Activated CD4-positive, alpha-beta T cell treated with anti-CD3 and anti-CD28 coated beads, Interleukin-2, amount 10 ng/mL, durations not matched to agents 24 days and 14 days (primary cell): ENCODE results near the gene RAD51B. TPM values are rescaled to one million over a fixed set of nuclear protein-coding genes. Genes with fewer than 3 reads are reported as not detected.

Source experiments
- DNase-seq: peaks from one replicate; pipeline ENCODE4 v3.0.0; 2022
- H3K27ac Mint-ChIP-seq: one replicate; pipeline ENCODE4 v1.8.0; 2022; ENCODE audit warnings: mild to moderate bottlenecking, mixed read lengths
- H3K27me3 Mint-ChIP-seq: one replicate; pipeline ENCODE4 v1.8.0; 2022; ENCODE audit warnings: mixed read lengths
- H3K36me3 Mint-ChIP-seq: one replicate; pipeline ENCODE4 v1.8.0; 2022; ENCODE audit warnings: low read depth, mild to moderate bottlenecking, mixed read lengths
- H3K4me1 Mint-ChIP-seq: one replicate; pipeline ENCODE4 v1.8.0; 2021; ENCODE audit warnings: mixed read lengths
- H3K4me3 Mint-ChIP-seq: one replicate; pipeline ENCODE4 v1.8.0; 2022; ENCODE audit warnings: mild to moderate bottlenecking, moderate library complexity, mixed read lengths
- H3K9me3 Mint-ChIP-seq: one replicate; pipeline ENCODE4 v1.8.0; 2021; ENCODE audit warnings: mixed read lengths
- intact Hi-C: fragments of 100-400 bp; cut with micrococcal nuclease; formaldehyde crosslinking; loops from one replicate; pipeline ENCODE4 v1.15.1; 2023
- total RNA-seq: library from RNA; stranded (reverse); gene quantifications from 2 replicates; pipeline ENCODE4 v1.2.3, GENCODE V29; 2022

Gene RAD51B
- total RNA-seq, 1 donor from 2014 or later, result 29.3 TPM

DNA sequence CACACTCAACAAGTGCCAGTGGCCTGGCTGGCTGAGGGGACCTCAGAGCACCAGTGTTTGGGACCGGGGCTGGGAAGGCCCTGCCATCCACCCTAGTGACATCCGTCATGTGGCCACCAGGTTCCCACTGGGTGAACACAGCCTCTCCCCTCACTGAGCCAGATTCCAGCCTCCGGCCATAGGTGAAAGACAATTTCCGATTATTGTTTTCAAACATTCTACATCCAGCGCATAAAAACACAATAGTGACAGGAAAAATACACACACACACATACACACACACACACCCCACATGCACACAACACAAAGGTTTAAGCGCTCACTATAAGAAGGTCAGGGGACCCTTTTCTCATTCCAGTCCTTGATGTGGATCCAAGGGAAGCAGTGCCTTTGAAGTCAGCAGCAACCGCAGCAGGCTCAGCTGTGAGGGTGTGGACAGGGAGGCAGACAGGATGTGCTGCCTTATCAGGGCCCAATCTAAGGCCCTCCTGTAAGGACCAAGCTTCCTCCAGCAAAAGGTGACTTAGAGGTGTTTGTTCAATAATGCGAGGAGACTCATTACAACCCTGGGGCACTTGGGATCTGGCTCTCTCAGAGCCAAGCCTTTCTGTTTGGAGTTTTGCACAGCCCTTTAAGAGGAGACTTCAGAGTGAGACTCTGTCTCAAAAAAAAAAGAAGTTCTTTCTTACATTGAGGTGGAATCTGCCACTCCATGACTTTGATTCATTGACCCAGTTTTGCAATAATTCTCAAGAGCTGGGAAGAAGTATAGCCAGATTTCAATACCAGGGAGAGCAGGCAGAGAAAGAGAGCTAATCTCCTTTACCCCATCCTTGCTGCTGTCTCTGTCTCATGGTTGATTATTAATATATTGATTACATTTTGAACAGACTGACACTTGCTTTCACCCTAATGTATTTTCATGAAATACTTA, 745.5 kb downstream of the RAD51B start:
- Mint-ChIP-seq H3K27me3 (no peaks in the 10 kb centered on the region), H3K9me3 (no peaks in the 10 kb centered on the region), H3K4me3 (no peak overlapping the region), H3K27ac (no peak overlapping the region), H3K4me1 (peaks cover 17% of the 10 kb centered on the region), H3K36me3 (no peaks in the 10 kb centered on the region)
- intact Hi-C loops, result no loop called here
- DNase-seq, result peak; percentile 68

GRCh38 chr14:68566075-68566474, 746.5 kb downstream of the RAD51B start:
- no peaks in the 10 kb centered on the region for H3K36me3 Mint-ChIP-seq
- H3K9me3 Mint-ChIP-seq, result no peaks in the 10 kb centered on the region
- H3K27ac Mint-ChIP-seq, result no peak overlapping the region
- peaks cover 17% of the 10 kb centered on the region for H3K4me1 Mint-ChIP-seq
- intact Hi-C loops, result no loop called here
- H3K4me3 Mint-ChIP-seq, result no peak overlapping the region
- no peak for DNase-seq
- no peaks in the 10 kb centered on the region for H3K27me3 Mint-ChIP-seq

GRCh38 chr14:68568907-68569897, 749.6 kb downstream of the RAD51B start:
- H3K27me3 Mint-ChIP-seq, result no peaks in the 10 kb centered on the region
- H3K9me3 Mint-ChIP-seq, result no peaks in the 10 kb centered on the region
- H3K36me3 Mint-ChIP-seq, result no peaks in the 10 kb centered on the region
- no peak overlapping the region for H3K27ac Mint-ChIP-seq
- DNase-seq, result no peak
- H3K4me1 Mint-ChIP-seq, result peaks cover 12% of the 10 kb centered on the region
- intact Hi-C loops, result no loop called here
- no peak overlapping the region for H3K4me3 Mint-ChIP-seq

- intact Hi-C loops, result no loop called here
- H3K4me1 Mint-ChIP-seq, result peaks cover 8% of the 10 kb centered on the region
- no peaks in the 10 kb centered on the region for H3K27me3 Mint-ChIP-seq
- no peak overlapping the region for H3K4me3 Mint-ChIP-seq
- H3K36me3 Mint-ChIP-seq, result no peaks in the 10 kb centered on the region
- H3K27ac Mint-ChIP-seq, result no peak overlapping the region
- H3K9me3 Mint-ChIP-seq, result no peaks in the 10 kb centered on the region
- DNase-seq, result no peak
Measured at GRCh38 chr14:68569970-68570409, 750.4 kb downstream of the RAD51B start.

DNA sequence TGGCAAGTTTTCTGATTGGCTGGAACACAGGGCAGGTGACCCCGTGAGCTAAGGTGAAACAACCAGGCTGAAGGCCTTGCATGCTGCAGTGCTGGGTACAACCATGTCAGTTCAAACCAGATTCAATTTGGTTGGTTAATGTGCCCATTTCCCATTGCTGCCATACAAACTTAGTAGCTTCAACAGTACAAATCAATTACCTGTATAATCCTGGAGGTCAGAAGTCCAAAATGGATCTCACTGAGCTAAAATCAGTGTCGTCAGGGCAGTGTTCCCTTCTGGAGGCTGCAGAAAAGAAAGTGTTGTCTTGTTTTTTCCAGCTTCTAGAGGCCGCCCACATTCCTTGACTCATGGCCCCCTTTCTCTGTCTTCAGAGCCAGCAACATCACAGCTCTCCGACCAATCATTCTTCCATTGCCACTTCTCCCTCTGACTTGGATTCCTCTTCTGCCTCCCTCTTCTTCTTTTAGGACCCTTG, 751.6 kb downstream of the RAD51B start:
- no peaks in the 10 kb centered on the region for H3K9me3 Mint-ChIP-seq

DNA sequence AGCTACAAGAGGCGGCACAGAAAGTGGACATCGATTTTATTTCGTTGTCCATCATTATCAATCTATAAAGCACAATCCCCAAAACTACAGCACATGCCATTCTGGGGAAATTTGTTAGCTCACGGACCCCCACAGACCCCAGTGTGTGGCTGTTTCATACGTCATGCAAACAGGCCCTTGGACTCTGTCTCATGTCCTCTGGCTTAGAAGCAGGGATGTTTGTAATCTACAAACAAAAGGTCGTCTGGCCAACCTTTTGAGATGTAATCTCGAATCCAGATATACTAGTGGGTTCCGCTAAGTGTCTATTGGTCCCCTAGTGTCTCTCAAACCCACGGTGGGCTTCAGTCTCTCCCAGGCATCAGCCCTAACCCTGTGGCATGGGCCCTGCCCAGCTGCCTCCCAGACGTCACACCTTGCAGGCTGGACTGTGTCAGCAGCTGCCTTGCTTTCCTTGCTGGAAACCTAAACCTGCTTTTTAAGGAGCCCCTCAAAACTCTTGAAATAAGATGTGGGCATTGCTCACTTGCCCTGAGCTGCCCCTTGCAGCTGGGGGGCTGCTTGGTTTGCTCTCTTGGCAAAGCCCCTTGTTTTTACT, 752.4 kb downstream of the RAD51B start:
- DNase-seq, result no peak
- no peaks in the 10 kb centered on the region for H3K4me1 Mint-ChIP-seq
- H3K9me3 Mint-ChIP-seq, result no peaks in the 10 kb centered on the region
- H3K4me3 Mint-ChIP-seq, result no peak overlapping the region
- no peaks in the 10 kb centered on the region for H3K36me3 Mint-ChIP-seq
- H3K27ac Mint-ChIP-seq, result no peak overlapping the region
- intact Hi-C loops, result no loop called here
- H3K27me3 Mint-ChIP-seq, result no peaks in the 10 kb centered on the region

More for the DNA sequence above, 751.6 kb downstream of the RAD51B start:
- Mint-ChIP-seq H3K4me3 (no peak overlapping the region), H3K36me3 (no peaks in the 10 kb centered on the region), H3K4me1 (no peaks in the 10 kb centered on the region), H3K27ac (no peak overlapping the region), H3K27me3 (no peaks in the 10 kb centered on the region)
- intact Hi-C loops, result no loop called here
- DNase-seq, result no peak

- Mint-ChIP-seq H3K36me3 (no peaks in the 10 kb centered on the region), H3K4me3 (no peak overlapping the region), H3K27me3 (no peaks in the 10 kb centered on the region), H3K27ac (no peak overlapping the region), H3K4me1 (no peaks in the 10 kb centered on the region), H3K9me3 (peaks cover 6% of the 10 kb centered on the region)
- DNase-seq, result no peak
- intact Hi-C loops, result no loop called here
Measured at GRCh38 chr14:68573126-68573525, 753.5 kb downstream of the RAD51B start.

DNA sequence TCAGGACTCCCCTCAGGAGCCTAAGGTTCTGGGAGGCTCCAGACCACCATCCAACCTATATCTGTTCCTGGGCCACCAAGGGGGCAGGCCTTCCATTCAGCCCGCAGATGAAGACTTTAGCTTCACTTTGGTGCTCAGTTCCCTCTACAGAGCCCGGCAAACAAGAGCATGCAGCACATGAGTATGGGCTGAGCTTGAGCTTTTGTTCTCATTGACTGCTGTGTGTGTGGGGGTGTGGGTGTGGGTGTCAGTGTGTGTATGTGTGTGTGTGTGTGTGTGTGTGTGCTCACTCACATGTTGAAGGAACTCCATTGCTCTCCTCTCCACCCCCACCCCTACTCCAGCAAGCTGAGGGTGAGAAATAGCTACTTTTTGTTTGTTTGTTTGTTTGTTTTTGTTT, 754.1 kb downstream of the RAD51B start:
- Mint-ChIP-seq H3K27ac (no peak overlapping the region), H3K9me3 (peaks cover 6% of the 10 kb centered on the region), H3K27me3 (no peaks in the 10 kb centered on the region), H3K4me3 (no peak overlapping the region), H3K4me1 (no peaks in the 10 kb centered on the region), H3K36me3 (no peaks in the 10 kb centered on the region)
- intact Hi-C loops, result no loop called here
- DNase-seq, result no peak

GRCh38 chr14:68574461-68574860, 754.9 kb downstream of the RAD51B start:
- no peaks in the 10 kb centered on the region for H3K36me3 Mint-ChIP-seq
- intact Hi-C loops, result no loop called here
- H3K4me3 Mint-ChIP-seq, result no peak overlapping the region
- H3K9me3 Mint-ChIP-seq, result peaks cover 6% of the 10 kb centered on the region
- no peak overlapping the region for H3K27ac Mint-ChIP-seq
- H3K4me1 Mint-ChIP-seq, result no peaks in the 10 kb centered on the region
- no peak for DNase-seq
- H3K27me3 Mint-ChIP-seq, result no peaks in the 10 kb centered on the region

DNA sequence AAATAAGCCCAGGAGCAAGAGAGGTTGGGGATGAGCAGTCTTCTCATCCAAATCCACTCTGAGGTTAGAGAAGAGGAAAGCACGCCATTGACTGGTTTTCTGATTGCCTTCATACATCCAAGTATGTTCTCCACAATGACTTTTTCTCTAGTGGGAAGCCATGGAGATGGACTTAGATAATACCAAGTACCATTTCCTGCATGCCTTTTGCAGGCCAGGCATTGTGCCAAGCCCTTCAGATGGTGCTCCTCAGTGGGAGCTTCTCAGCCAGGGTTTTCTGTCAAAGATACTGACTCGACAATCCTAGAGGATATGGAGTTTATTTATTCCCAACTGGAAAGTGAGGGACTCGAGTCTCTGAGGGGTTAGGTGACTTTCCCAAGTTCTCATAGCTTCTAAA, 755.3 kb downstream of the RAD51B start:
- Mint-ChIP-seq H3K27me3 (no peaks in the 10 kb centered on the region), H3K27ac (no peak overlapping the region)
- intact Hi-C loops, result no loop called here

DNA sequence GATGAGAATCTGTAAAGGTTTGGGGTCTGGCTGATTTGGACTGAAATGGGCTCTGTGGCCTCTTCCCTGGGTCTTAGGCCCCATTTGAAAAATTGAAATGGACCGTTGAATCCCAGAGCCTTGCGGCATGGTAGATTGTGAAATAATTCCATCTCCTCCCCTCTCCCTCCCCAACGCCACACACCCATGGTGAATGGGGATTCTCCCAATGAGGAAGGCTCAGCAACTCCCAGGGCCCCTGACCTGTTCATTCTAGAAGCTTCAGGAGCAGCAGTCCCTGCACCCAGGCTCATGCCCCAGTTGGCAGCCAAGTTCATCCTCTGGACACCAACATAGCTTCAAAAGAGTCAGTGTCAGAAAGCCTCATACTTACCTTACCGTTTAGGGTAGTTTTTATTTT, 755.8 kb downstream of the RAD51B start:
- Mint-ChIP-seq H3K27ac (no peak overlapping the region), H3K4me1 (no peaks in the 10 kb centered on the region), H3K9me3 (peaks cover 6% of the 10 kb centered on the region), H3K4me3 (no peak overlapping the region), H3K36me3 (no peaks in the 10 kb centered on the region), H3K27me3 (no peaks in the 10 kb centered on the region)
- intact Hi-C loops, result no loop called here
- DNase-seq, result no peak

More for the DNA sequence above, 755.3 kb downstream of the RAD51B start:
- H3K4me3 Mint-ChIP-seq, result no peak overlapping the region
- DNase-seq, result no peak
- no peaks in the 10 kb centered on the region for H3K4me1 Mint-ChIP-seq
- H3K36me3 Mint-ChIP-seq, result no peaks in the 10 kb centered on the region
- H3K9me3 Mint-ChIP-seq, result peaks cover 6% of the 10 kb centered on the region

- Mint-ChIP-seq H3K4me3 (no peak overlapping the region), H3K36me3 (no peaks in the 10 kb centered on the region), H3K27me3 (no peaks in the 10 kb centered on the region), H3K9me3 (peaks cover 6% of the 10 kb centered on the region), H3K4me1 (no peaks in the 10 kb centered on the region), H3K27ac (no peak overlapping the region)
- DNase-seq, result no peak
- intact Hi-C loops, result no loop called here
Measured at GRCh38 chr14:68576031-68576430, 756.5 kb downstream of the RAD51B start.

- Mint-ChIP-seq H3K27ac (no peak overlapping the region), H3K9me3 (peaks cover 6% of the 10 kb centered on the region), H3K27me3 (no peaks in the 10 kb centered on the region), H3K4me3 (no peak overlapping the region), H3K36me3 (no peaks in the 10 kb centered on the region), H3K4me1 (no peaks in the 10 kb centered on the region)
- intact Hi-C loops, result no loop called here
- DNase-seq, result no peak
Measured at GRCh38 chr14:68576496-68577244, 757.1 kb downstream of the RAD51B start.
